B cell (primary cell): ENCODE measurements around the gene MAML2. TPM values are rescaled to one million over a fixed set of nuclear protein-coding genes. Genes with fewer than 3 reads are reported as not detected.

Experiments
- ATAC-seq: fragments of 200-7000 bp; cut with Tn5 transposase; one replicate; pipeline ENCODE4 v1.10.0; 2021; ENCODE audit warnings: low read depth, mild to moderate bottlenecking, moderate number of reproducible peaks, moderate library complexity
- CTCF ChIA-PET: fragments of 350-600 bp; sonication (Branson Sonifier 250); formaldehyde crosslinking; loops from one replicate; lab custom pipeline; 2021; ENCODE audit warnings: antibody characterized with exemption, inconsistent platforms; lab: Charles Lee
- POLR2A ChIA-PET: fragments of 350-600 bp; sonication (Branson Sonifier 250); formaldehyde crosslinking; loops from one replicate; lab custom pipeline; 2021; ENCODE audit warnings: antibody characterized with exemption; lab: Charles Lee
- DNase-seq: peaks from one replicate; pipeline ENCODE4 v3.0.0; 2013
- H2AFZ ChIP-seq: 2 replicates; pipeline ENCODE4 v1.6.1; 2012; ENCODE audit warnings: mild to moderate bottlenecking, low read depth, low read length; ENCODE audit not compliant: insufficient read depth, poor library complexity, severe bottlenecking
- H3K27ac ChIP-seq, 2 donors: 1 replicate in 1 of 2; 2 replicates in 1 of 2; pipeline ENCODE4 v1.5.1; 2012 to 2013; ENCODE audit warnings: low read length in 2 of 2, mild to moderate bottlenecking in 2 of 2, moderate library complexity in 1 of 2
- H3K27me3 ChIP-seq, 4 experiments: fragments of 200-600 bp in 1 of 4; sonication (generic) in 1 of 4; replicated peaks in 1 of 4; 1 replicate in 2 of 4; 2 replicates in 2 of 4; pipeline versions ENCODE4 v1.6.1 to v1.7.0; 2013 to 2016; ENCODE audit warnings: low read length in 3 of 4, mild to moderate bottlenecking in 2 of 4, mixed read lengths in 1 of 4, moderate library complexity in 1 of 4; ENCODE audit not compliant: insufficient read depth in 4 of 4, control insufficient read depth in 3 of 4; ENCODE audit errors: control extremely low read depth in 1 of 4
- H3K36me3 ChIP-seq, 2 experiments: replicated peaks in 1 of 2; 1 replicate in 1 of 2; 2 replicates in 1 of 2; pipeline versions ENCODE4 v1.6.1 to v1.7.1; 2013; ENCODE audit warnings: low read length in 1 of 2; ENCODE audit not compliant: insufficient read depth in 2 of 2, control insufficient read depth in 1 of 2; ENCODE audit errors: control extremely low read depth in 1 of 2, extremely low read depth in 1 of 2
- H3K4me1 ChIP-seq, 2 donors: fragments of 200-600 bp in 1 of 2; sonication (generic) in 1 of 2; 1 replicate in 1 of 2; 2 replicates in 1 of 2; pipeline versions ENCODE4 v1.5.1 to v1.6.1; 2013 to 2017; ENCODE audit warnings: low read length in 2 of 2; ENCODE audit not compliant: control insufficient read depth in 2 of 2, insufficient read depth in 2 of 2
- H3K4me2 ChIP-seq: replicated peaks from 2 replicates; pipeline ENCODE3; 2012; ENCODE audit warnings: mild to moderate bottlenecking, low read depth, low read length; ENCODE audit not compliant: poor library complexity, severe bottlenecking
- H3K4me3 ChIP-seq, 5 experiments: fragments of 200-600 bp in 1 of 5; sonication (generic) in 1 of 5; 1 replicate in 3 of 5; 2 replicates in 2 of 5; pipeline versions ENCODE4 v1.5.1 to v1.7.0; 2011 to 2016; ENCODE audit warnings: low read length in 4 of 5, mild to moderate bottlenecking in 4 of 5, low read depth in 2 of 5, control low read depth in 1 of 5, moderate library complexity in 1 of 5; ENCODE audit not compliant: insufficient read depth in 1 of 5; ENCODE audit errors: control extremely low read depth in 1 of 5, extremely low read depth in 1 of 5
- H3K79me2 ChIP-seq: fragments of 200-600 bp; sonication (generic); one replicate; pipeline ENCODE4 v1.6.0; 2016; ENCODE audit warnings: low read length; ENCODE audit not compliant: control insufficient read depth, insufficient read depth
- H3K9ac ChIP-seq: fragments of 200-600 bp; sonication (generic); 2 replicates; pipeline ENCODE4 v1.6.1; 2017; ENCODE audit warnings: mild to moderate bottlenecking, low read length, moderate library complexity
- H3K9me3 ChIP-seq, 3 donors: one replicate each; pipeline versions ENCODE4 v1.6.1 to v1.7.1; 2013; ENCODE audit warnings: low read length in 2 of 3; ENCODE audit not compliant: control insufficient read depth in 2 of 3, insufficient read depth in 1 of 3; ENCODE audit errors: control extremely low read depth in 1 of 3
- H4K20me1 ChIP-seq: 2 replicates; pipeline ENCODE4 v1.6.0; 2012; ENCODE audit warnings: mild to moderate bottlenecking, low read length; ENCODE audit not compliant: insufficient read depth, control insufficient read depth, poor library complexity, severe bottlenecking
- H3K27ac Mint-ChIP-seq: one replicate; pipeline ENCODE4 v1.8.0; 2021; ENCODE audit warnings: mixed read lengths
- H3K27me3 Mint-ChIP-seq: one replicate; pipeline ENCODE4 v1.8.0; 2021; ENCODE audit warnings: mixed read lengths
- H3K4me1 Mint-ChIP-seq: one replicate; pipeline ENCODE4 v1.8.0; 2021; ENCODE audit warnings: mixed read lengths
- H3K4me3 Mint-ChIP-seq: one replicate; pipeline ENCODE4 v1.8.0; 2021; ENCODE audit warnings: mixed read lengths
- H3K9me3 Mint-ChIP-seq: one replicate; pipeline ENCODE4 v1.8.0; 2022; ENCODE audit warnings: mixed read lengths; ENCODE audit not compliant: insufficient read depth
- CTCF ChIP-seq: fragments of 200-600 bp; IDR thresholded peaks from one replicate; pipeline ENCODE4 v1.8.0; 2022; ENCODE audit warnings: antibody characterized with exemption, mild to moderate bottlenecking
- EZH2 ChIP-seq: IDR thresholded peaks from 2 replicates; pipeline ENCODE4 v1.6.1; 2012; ENCODE audit warnings: borderline replicate concordance, low read depth, mild to moderate bottlenecking, moderate library complexity, low read length; ENCODE audit not compliant: insufficient read depth, poor library complexity, severe bottlenecking
- WGBS: methylation state at CpG from one replicate; pipeline ENCODE4 v1.1.5; 2013; ENCODE audit warnings: missing lambda C conversion rate; ENCODE audit not compliant: insufficient coverage; 5-methylcytosine and 5-hydroxymethylcytosine counted together
- intact Hi-C: fragments of 100-400 bp; cut with micrococcal nuclease; formaldehyde crosslinking; loops from one replicate; pipeline ENCODE4 v1.10.0; 2022
- polyA plus RNA-seq: library from polyadenylated mRNA; depleted of rRNA; stranded (reverse); fragments of >200 nt; gene quantifications from 2 replicates; pipeline ENCODE4 v1.2.3, GENCODE V29; 2012
- total RNA-seq, 2 donors: library from RNA; stranded (reverse); fragments of 120-200 nt in 1 of 2; gene quantifications; 1 replicate in 1 of 2; 2 replicates in 1 of 2; pipeline versions ENCODE4 v1.2.3 to v1.2.4, GENCODE V29; 2013 to 2022

Gene MAML2
- total and polyA plus RNA-seq, 2 donors (not counting 1 experiment from before 2014, with no cell fraction given), result 10.7 to 26.4 TPM

GRCh38 chr11:96124155-96124554, 218.8 kb downstream of the MAML2 start:
- Mint-ChIP-seq H3K4me1 (peaks cover 21% of the 10 kb centered on the region), H3K27me3 (no peaks in the 10 kb centered on the region), H3K27ac (no peak overlapping the region), H3K4me3 (no peak overlapping the region), H3K9me3 (no peaks in the 10 kb centered on the region)
- peaks cover 0 to 6% of the 10 kb centered on the region in 2 experiments for H3K36me3 ChIP-seq
- ChIA-PET POLR2A (no interaction called here), CTCF (no interaction called here)
- peaks cover 11% of the 10 kb centered on the region for H3K79me2 ChIP-seq
- no peak overlapping the region for H3K4me2 ChIP-seq
- no peak overlapping the region for H3K9ac ChIP-seq
- H3K4me3 ChIP-seq, result no peak overlapping the region
- intact Hi-C loops, result no loop called here
- H3K4me1 ChIP-seq, result peaks cover 0 to 9% of the 10 kb centered on the region in 2 donors
- no peaks in the 10 kb centered on the region for H3K9me3 ChIP-seq
- H3K27me3 ChIP-seq, result no peaks in the 10 kb centered on the region
- no peak overlapping the region for H3K27ac ChIP-seq
- WGBS, result no CpG with 5 or more reads among the region's 2 CpGs
- ATAC-seq (no peak), DNase-seq (no peak)
- no peak for TF ChIP-seq EZH2
- TF ChIP-seq CTCF, result no peak
- H2AFZ ChIP-seq, result no peak overlapping the region
- peaks cover 6% of the 10 kb centered on the region for H4K20me1 ChIP-seq

GRCh38 chr11:96123301-96123700, 219.7 kb downstream of the MAML2 start:
- POLR2A ChIA-PET, result interaction anchor here (0.7 to 0.8 kb wide), 3 partner anchors 24 to 334 kb away, joined by 3 read pairs; no protein-coding TSS in a partner anchor
- H3K4me1 Mint-ChIP-seq, result peaks cover 12% of the 10 kb centered on the region
- ATAC-seq, result no peak
- Histone ChIP-seq H3K27ac (no peak overlapping the region), H4K20me1 (peaks cover 6% of the 10 kb centered on the region), H3K4me1 (peaks cover 0 to 9% of the 10 kb centered on the region in 2 donors), H3K27me3 (no peaks in the 10 kb centered on the region), H3K79me2 (peaks cover 11% of the 10 kb centered on the region), H3K9ac (no peak overlapping the region), H3K4me3 (no peak overlapping the region), H3K4me2 (no peak overlapping the region), H3K9me3 (no peaks in the 10 kb centered on the region), H2AFZ (no peak overlapping the region), H3K36me3 (peaks cover 0 to 6% of the 10 kb centered on the region in 2 experiments)
- no peak for DNase-seq
- no peaks in the 10 kb centered on the region for H3K9me3 Mint-ChIP-seq
- CTCF ChIA-PET, result no interaction called here
- 38% methylated on average over 4 of the region's 5 CpGs for WGBS
- H3K4me3 Mint-ChIP-seq, result no peak overlapping the region
- no peaks in the 10 kb centered on the region for H3K27me3 Mint-ChIP-seq
- intact Hi-C loops, result no loop called here
- no peak overlapping the region for H3K27ac Mint-ChIP-seq
- TF ChIP-seq CTCF (no peak), EZH2 (no peak)
